ENCODE data around the gene PNKD.

Gene PNKD

GRCh38 chr2:218275371-218276072 lies 5.2 kb downstream of the PNKD start:
- no peak for DNase-seq

- DNase-seq = no peak
Measured at GRCh38 chr2:218276986-218277755, 6.9 kb downstream of the PNKD start.

- DNase-seq = no peak
Measured at GRCh38 chr2:218277921-218278320, 7.6 kb downstream of the PNKD start.

- DNase-seq = no peak
Measured at GRCh38 chr2:218278531-218279360, 8.4 kb downstream of the PNKD start.

GRCh38 chr2:218280260-218280870 lies 10.0 kb downstream of the PNKD start:
- no peak for DNase-seq

GRCh38 chr2:218281449-218281848 lies 11.1 kb downstream of the PNKD start:
- DNase-seq = no peak

GRCh38 chr2:218282173-218282991 lies 12.1 kb downstream of the PNKD start:
- DNase-seq = no peak

- peak; percentile 59 for DNase-seq
Measured at GRCh38 chr2:218284106-218284811, 13.9 kb downstream of the PNKD start.

GRCh38 chr2:218285604-218286003 lies 15.3 kb downstream of the PNKD start:
- no peak for DNase-seq

- DNase-seq = peak; percentile 67
Measured at GRCh38 chr2:218286570-218287459, 16.5 kb downstream of the PNKD start.

- DNase-seq = no peak
Measured at GRCh38 chr2:218289639-218290315, 19.5 kb downstream of the PNKD start.

- no peak for DNase-seq
Measured at GRCh38 chr2:218290316-218291261, 20.3 kb downstream of the PNKD start.

- DNase-seq = no peak
Measured at GRCh38 chr2:218291318-218292047, 21.2 kb downstream of the PNKD start.

- DNase-seq = peak; percentile 80
Measured at GRCh38 chr2:218292048-218293014, 22.0 kb downstream of the PNKD start, which contains the start of gene TMBIM1. Gene TMBIM1, minus strand, starts transcription at chr2:218292503. Its CDS starts 10,362 bp downstream, at chr2:218282141.

GRCh38 chr2:218293715-218294429 lies 23.6 kb downstream of the PNKD start:
- no peak for DNase-seq

Measured in stimulated activated CD4-positive, alpha-beta T cell treated with anti-CD3 and anti-CD28 coated beads, Interleukin-4, amount 100 ng/mL, for 1 hour (primary cell).